H1 (cell line): ENCODE measurements around the gene SMO.

ENCODE experiments used
- BRCA1 ChIP-seq: IDR thresholded peaks from 2 replicates; pipeline ENCODE4 v1.6.1; 2012; ENCODE audit warnings: low read depth, low read length, improper control_type of control experiment
- CBX8 ChIP-seq: fragments of 300-800, 300-1000 bp; sonication (generic); IDR thresholded peaks from 2 replicates; pipeline ENCODE4 v1.7.1; 2016; ENCODE audit warnings: low read depth, low read length, borderline replicate concordance
- EZH2 ChIP-seq: fragments of 200-600 bp; sonication (generic); IDR thresholded peaks from 2 replicates; pipeline ENCODE4 v1.7.1; 2012; ENCODE audit warnings: low read depth, mild to moderate bottlenecking, moderate library complexity, low read length, inconsistent platforms; ENCODE audit not compliant: severe bottlenecking
- POLR2AphosphoS5 ChIP-seq: IDR thresholded peaks from 2 replicates; pipeline ENCODE4 v1.6.1; 2011; ENCODE audit warnings: low read depth, low read length
- RAD21 ChIP-seq, 2 experiments: IDR thresholded peaks in 1 of 2; conservative IDR thresholded peaks in 1 of 2; 2 replicates each; pipeline ENCODE4 v1.6.1; 2011; ENCODE audit warnings: low read depth in 2 of 2, low read length in 2 of 2, improper control_type of control experiment in 1 of 2, inconsistent platforms in 1 of 2, mild to moderate bottlenecking in 1 of 2, moderate library complexity in 1 of 2
- TF ChIP-seq, protein P1 (sequence below), 3 experiments: IDR thresholded peaks; 1 replicate in 2 of 3; 2 replicates in 1 of 3; pipeline versions ENCODE4 v1.5.1 to v1.6.1; 2011; ENCODE audit warnings: low read length in 3 of 3, mild to moderate bottlenecking in 3 of 3, inconsistent platforms in 2 of 3, low read depth in 1 of 3, moderate library complexity in 1 of 3; ENCODE audit not compliant: insufficient read depth in 1 of 3; ENCODE audit errors: control extremely low read depth in 1 of 3

DNA sequence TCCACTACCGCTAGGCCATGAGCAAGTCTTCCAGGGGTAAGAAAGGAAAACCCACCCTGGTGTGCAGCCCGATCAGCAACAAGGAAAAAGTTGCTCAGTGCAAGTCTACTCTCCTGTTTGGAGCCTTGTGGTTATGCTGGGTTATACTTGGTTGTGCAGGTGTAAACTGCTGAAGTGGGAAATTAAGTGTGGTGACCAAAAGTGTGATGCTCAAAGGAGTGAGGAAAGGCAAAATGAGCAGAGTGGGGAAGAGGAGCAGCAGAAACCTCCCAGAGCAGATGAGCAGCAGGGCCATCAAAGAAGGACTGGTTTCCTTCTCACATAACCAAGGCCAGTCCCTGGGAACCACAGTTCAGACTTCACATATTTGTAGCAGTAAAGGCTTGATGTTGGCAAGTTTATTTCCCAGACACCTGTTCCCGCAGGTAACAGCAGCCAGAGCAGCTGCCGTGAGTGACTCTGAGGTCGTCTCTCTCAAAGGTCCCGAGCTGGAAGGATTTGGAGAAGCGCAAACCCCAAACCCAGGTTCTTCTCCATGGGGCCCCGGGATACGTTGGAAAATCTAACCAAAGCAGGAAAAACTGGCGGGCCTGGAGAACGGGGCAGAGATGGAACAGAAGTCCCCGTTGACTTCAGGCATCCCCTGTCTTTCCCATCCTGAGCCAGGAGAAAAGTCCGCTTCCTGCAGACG is 607 bp upstream of the SMO start:
- peak; percentile 30 for TF ChIP-seq EZH2
- no peak for TF ChIP-seq POLR2AphosphoS5
- TF ChIP-seq, protein P1, sequence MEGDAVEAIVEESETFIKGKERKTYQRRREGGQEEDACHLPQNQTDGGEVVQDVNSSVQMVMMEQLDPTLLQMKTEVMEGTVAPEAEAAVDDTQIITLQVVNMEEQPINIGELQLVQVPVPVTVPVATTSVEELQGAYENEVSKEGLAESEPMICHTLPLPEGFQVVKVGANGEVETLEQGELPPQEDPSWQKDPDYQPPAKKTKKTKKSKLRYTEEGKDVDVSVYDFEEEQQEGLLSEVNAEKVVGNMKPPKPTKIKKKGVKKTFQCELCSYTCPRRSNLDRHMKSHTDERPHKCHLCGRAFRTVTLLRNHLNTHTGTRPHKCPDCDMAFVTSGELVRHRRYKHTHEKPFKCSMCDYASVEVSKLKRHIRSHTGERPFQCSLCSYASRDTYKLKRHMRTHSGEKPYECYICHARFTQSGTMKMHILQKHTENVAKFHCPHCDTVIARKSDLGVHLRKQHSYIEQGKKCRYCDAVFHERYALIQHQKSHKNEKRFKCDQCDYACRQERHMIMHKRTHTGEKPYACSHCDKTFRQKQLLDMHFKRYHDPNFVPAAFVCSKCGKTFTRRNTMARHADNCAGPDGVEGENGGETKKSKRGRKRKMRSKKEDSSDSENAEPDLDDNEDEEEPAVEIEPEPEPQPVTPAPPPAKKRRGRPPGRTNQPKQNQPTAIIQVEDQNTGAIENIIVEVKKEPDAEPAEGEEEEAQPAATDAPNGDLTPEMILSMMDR (IDR thresholded peaks at IDR 0.05; ENCODE audit: control extremely low read depth in 1 of 3, insufficient read depth in 1 of 3, low read depth in 1 of 3, low read length in 3 of 3): no peak
- no peak for TF ChIP-seq RAD21 (IDR thresholded peaks at IDR 0.05 in 1 of 2, conservative IDR thresholded peaks at IDR 0.05 in 1 of 2; ENCODE audit: low read depth in 2 of 2, low read length in 2 of 2)
- TF ChIP-seq CBX8: no peak
- TF ChIP-seq BRCA1: no peak
